Stimulated activated CD4-positive, alpha-beta T cell treated with anti-CD3 and anti-CD28 coated beads, Interleukin-2, amount 100 ng/mL, for 4 hours (primary cell): ENCODE data around the gene TACR2.

Experiments used
- DNase-seq: peaks from one replicate; pipeline ENCODE4 v3.0.0-alpha.2; 2020; ENCODE audit warnings: low read depth

Gene TACR2

GRCh38 chr10:69416695-69417094 is at the start of gene TACR2:
TACR2 (minus strand) TSS chr10:69416918; CDS start chr10:69416323, 595 bp downstream.
- no peak for DNase-seq

- no peak for DNase-seq
Measured at GRCh38 chr10:69466158-69466490, 49.4 kb upstream of the TACR2 start.

- DNase-seq = no peak
Measured at GRCh38 chr10:69465457-69466157, 48.9 kb upstream of the TACR2 start.

DNA sequence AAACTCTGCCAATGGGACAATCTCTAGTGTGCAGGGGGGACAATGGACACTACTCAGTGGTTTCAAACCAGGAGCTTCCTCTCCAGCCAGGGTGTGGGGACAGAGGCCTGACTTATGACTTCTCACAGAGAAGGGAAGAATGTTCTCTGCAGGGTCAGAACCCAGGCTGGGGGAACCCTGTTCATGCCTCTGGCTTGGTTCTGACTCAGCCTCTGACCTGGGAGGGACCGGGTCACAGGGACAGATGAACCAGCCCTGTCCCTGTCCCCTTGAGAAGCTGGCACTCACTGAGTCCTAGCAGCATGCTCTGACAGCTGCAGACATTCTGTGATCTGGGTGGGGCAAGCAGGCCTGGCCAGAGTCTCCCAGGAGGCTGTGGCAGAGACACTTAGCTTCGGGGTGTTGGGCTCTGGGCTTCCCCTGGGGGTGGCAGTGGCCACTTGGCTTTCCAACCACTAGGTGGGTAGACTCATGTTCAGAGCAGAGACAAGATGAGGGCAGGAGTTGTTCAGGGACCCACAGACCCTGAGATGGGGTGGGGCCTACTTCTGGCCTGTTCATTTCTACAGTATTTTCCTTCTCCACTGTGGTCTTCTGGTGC is 48.2 kb upstream of the TACR2 start:
- no peak for DNase-seq

DNA sequence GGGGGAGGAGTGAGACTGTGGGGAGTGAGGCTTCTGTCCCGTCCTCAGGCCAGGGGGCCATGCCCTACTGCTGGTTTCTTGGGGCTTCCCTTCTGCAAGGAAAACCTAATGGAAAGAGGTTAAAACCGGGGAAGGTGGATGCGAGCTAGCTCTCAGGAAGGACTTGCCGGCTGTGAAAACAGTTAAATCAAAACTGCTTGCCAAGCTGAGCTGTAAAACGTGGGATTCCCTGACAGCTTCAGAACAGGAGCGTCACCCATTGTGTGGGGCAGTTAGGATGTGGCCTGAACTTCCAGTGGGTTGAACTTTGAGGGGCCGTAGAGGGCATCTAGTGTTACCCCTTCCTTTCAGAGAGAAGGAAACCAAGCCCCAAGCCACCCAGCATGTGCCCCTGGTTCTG is 47.7 kb upstream of the TACR2 start:
- DNase-seq = no peak

- no peak for DNase-seq
Measured at GRCh38 chr10:69463886-69464285, 47.2 kb upstream of the TACR2 start.

DNA sequence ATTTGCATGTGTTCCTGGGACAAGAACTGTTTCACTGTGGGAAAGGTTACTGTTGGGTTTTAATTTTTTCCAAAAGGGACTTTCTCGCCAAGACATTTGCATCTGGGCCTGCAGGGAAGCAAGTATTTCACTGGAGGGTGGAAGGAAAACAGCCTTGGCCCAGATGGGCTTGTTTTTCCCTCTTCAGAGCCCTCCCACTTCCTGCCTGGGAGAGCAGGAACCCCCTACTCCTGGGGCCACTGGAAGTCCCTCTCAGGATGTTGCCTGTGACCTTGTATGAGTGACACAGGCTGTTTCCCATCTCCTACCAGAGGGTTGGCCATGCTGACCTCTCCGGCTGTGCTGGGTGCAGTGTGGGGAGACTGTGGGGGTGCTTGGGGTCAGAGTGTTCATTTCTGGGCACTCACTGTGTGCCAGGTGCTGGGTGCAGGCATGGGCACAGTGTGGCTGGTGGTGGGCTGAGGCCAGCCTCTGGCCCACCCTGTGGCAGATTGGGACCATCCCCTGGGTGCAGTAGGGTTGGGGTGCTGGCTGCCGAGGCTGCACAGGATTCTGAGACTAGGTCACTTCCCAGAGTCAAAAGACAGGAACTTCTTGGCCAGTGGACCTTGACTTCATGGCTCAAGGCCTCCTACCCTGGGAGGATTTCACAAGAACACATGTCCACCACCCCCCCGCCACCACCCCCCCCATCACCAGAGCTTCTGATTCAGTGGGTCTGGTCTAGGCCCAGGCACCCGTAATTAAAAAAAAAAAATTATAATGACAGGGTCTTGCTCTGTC is 44.7 kb upstream of the TACR2 start:
- no peak for DNase-seq

GRCh38 chr10:69460576-69461242 is 44.0 kb upstream of the TACR2 start:
- DNase-seq = no peak

GRCh38 chr10:69459893-69460575 is 43.3 kb upstream of the TACR2 start:
- no peak for DNase-seq

- no peak for DNase-seq
Measured at GRCh38 chr10:69459101-69459790, 42.5 kb upstream of the TACR2 start.

- no peak for DNase-seq
Measured at GRCh38 chr10:69458430-69459100, 41.8 kb upstream of the TACR2 start.

DNA sequence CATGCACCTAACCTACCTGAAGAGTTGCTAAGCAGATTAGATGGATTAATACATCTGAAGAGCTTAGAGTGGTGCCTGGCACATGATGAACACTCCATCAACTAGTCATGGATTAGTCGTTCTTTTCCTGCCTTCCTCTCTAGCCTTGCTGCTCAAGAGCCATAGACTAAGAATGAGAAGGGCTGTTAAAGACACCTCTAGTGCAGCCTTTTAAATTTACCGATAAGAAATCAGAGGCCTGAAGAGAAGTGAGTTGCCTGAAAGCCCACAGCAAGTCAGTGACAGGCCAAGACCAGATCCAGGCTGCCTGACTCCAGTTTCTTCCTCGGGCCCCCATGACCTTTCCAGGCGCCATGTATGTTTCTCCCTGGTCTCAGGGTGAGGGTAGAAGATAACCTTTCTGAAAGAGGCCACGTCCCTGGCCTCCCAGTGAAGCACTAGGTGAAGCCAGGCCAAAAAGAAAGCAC is 41.1 kb upstream of the TACR2 start:
- no peak for DNase-seq

DNA sequence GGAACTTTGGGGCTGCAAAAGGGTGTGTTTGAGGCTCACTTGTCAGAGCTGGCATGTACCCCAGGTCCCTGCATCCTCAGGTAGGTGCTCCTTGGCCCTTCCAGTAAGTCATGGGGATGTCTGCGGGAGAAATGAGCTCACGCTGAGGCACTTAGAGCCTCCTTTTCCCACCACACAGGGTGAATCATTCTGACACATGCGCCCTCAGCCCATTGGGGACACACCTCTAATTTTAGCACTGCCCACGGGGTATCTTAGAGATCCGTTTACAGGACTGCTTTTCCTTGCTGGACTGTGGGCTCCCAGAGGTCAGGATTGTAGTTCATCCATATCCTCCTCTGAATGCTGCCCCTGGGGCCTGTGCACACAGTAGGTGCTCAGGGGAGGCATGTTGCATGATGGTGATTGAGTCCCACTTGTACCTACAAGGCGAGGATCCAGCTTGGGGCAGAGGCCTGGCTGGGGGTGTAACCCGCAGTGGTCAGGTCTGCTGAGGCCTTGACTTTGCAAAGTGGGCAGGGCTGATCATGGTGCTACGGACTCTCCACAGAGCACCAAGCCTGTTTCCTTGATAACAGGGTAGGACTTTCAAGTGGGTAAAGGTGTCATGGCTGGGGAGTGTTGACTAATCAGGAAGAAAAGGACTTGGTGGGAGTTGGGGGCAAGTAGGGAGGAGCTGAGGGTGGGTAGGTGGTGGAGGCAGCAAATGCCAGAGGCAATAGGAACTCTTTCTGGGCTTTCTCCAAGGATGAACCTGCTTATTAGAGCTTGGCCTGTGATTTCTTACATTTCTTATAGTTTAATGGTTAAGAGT is 40.4 kb upstream of the TACR2 start:
- DNase-seq = no peak

DNA sequence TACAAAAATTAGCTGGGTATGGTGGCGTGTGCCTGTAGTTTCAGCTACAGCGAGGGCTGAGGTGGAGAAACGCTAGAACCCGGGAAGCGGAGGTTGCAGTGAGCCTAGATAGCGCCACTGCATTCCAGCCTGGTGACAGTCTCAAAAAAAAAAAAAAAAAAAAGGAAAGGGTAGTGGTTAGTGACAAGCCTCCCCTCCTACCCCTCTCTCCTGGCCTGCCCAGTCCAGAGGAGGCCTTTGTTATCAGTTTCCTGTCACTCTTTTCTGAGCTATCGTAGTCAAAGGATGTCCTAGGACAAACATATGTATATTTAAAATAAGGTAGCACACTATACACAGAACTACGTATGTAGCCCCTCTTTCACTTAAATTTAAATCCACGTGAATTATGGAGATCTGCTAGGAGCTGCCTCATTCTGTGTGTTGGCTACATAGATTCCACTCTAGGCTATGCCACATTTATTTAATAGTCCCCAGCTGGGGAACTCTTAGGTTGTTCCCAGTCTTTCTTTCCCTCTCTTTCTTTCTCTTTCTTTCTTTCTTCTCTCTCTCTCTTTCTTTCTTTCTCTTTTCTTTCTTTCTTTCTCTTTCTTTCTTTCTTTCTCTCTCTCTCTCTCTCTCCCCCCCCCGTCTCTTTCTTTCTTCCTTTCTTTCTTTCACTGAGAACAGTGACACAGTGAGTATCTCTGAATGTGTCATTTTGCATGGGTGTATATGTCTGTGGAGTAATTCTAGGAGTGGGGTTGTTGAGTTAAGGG is 38.5 kb upstream of the TACR2 start:
- no peak for DNase-seq

GRCh38 chr10:69453795-69454194 is 37.1 kb upstream of the TACR2 start:
- no peak for DNase-seq

- no peak for DNase-seq
Measured at GRCh38 chr10:69452676-69453415, 36.1 kb upstream of the TACR2 start.

GRCh38 chr10:69451784-69452251 is 35.1 kb upstream of the TACR2 start:
- no peak for DNase-seq

GRCh38 chr10:69451209-69451783 is 34.6 kb upstream of the TACR2 start, which contains the start of gene TSPAN15:
TSPAN15 (plus strand) TSS chr10:69451465; CDS start chr10:69451595, 130 bp downstream.
- peak; percentile 65 for DNase-seq
